ENCODE data around the gene GPS1. TPM values are rescaled to one million over a fixed set of nuclear protein-coding genes. Genes with fewer than 3 reads are reported as not detected.

GPS1 gene
- total and polyA plus RNA-seq, 3 experiments from 2014 or later = 122 to 151 (median 125) TPM

DNA sequence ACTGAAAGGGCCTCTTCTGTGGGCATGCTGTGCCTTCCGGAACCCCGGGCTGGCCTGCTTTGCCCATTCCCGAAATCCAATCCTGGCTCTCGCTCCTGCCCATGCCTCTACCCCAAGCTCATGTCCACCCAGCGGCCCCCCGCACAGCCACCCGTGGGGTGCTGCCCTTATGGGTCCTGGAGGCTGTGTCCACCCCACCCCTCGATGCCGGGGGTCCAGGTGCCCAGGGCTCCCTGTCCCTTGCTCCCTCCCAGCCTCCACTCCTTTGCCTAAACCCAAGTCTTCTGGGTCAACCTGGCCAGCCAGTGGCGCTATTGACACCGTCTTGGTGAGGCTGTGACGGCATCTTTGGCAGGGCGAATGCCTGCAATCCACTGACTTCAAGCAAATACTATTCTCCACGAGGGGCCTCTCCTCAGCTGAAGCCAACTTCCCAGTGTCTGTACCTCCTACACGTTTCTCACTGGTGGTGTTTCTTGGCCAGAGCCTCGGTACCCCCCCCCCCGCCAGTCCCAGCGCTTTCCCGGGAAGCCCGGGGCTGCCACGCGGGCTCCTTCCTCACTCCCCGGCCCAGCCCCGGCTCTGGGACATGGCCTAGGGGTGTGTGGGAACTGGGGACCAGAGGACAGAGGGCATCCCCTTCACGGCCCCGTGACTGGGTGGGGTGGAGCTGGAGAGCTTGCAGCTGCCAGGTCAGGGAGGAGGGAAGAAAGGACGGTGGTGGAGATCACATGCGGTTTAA, 26.1 kb downstream of the GPS1 start:
- no peaks in the 10 kb centered on the region for H3K27me3 Mint-ChIP-seq
- no peaks in the 10 kb centered on the region for H3K4me1 Mint-ChIP-seq
- ChIA-PET POLR2A (no interaction called here), CTCF (no interaction called here)
- DNase-seq = no peak
- Histone ChIP-seq H3K36me3 (ENCODE audit: insufficient read depth, low read length) (peaks cover 5% of the 10 kb centered on the region), H3K4me1 (ENCODE audit: insufficient read depth, low read length) (no peaks in the 10 kb centered on the region), H3K27me3 (ENCODE audit: insufficient read depth, low read length, poor library complexity, severe bottlenecking) (no peaks in the 10 kb centered on the region), H3K4me3 (ENCODE audit: low read length) (no peak overlapping the region), H3K27ac (ENCODE audit: low read depth, low read length) (no peak overlapping the region), H3K9me3 (ENCODE audit: low read length) (no peaks in the 10 kb centered on the region)
- H3K4me3 Mint-ChIP-seq = peak overlapping the region in 1 of 7 donors; percentile 75
- peaks cover 0 to 37% (median 2%) of the 10 kb centered on the region in 3 donors for H3K36me3 Mint-ChIP-seq
- peak overlapping the region in 1 of 8 donors; percentile 68 for H3K27ac Mint-ChIP-seq
- H3K9me3 Mint-ChIP-seq = no peaks in the 10 kb centered on the region

- no peaks in the 10 kb centered on the region for H3K9me3 Mint-ChIP-seq
- Histone ChIP-seq H3K9me3 (ENCODE audit: low read length) (no peaks in the 10 kb centered on the region), H3K36me3 (ENCODE audit: insufficient read depth, low read length) (peaks cover 5% of the 10 kb centered on the region), H3K27me3 (ENCODE audit: insufficient read depth, low read length, poor library complexity, severe bottlenecking) (no peaks in the 10 kb centered on the region), H3K4me3 (ENCODE audit: low read length) (no peak overlapping the region), H3K4me1 (ENCODE audit: insufficient read depth, low read length) (no peaks in the 10 kb centered on the region), H3K27ac (ENCODE audit: low read depth, low read length) (no peak overlapping the region)
- H3K27me3 Mint-ChIP-seq = no peaks in the 10 kb centered on the region
- H3K4me3 Mint-ChIP-seq = peak overlapping the region in 1 of 7 donors; percentile 75
- ChIA-PET POLR2A (no interaction called here), CTCF (no interaction called here)
- H3K36me3 Mint-ChIP-seq = peaks cover 0 to 43% (median 2%) of the 10 kb centered on the region in 3 donors
- H3K4me1 Mint-ChIP-seq = no peaks in the 10 kb centered on the region
- DNase-seq = no peak
- no peak overlapping the region for H3K27ac Mint-ChIP-seq
These were observed 26.7 kb downstream of the GPS1 start for GRCh38 chr17:82078433-82078832.

DNA sequence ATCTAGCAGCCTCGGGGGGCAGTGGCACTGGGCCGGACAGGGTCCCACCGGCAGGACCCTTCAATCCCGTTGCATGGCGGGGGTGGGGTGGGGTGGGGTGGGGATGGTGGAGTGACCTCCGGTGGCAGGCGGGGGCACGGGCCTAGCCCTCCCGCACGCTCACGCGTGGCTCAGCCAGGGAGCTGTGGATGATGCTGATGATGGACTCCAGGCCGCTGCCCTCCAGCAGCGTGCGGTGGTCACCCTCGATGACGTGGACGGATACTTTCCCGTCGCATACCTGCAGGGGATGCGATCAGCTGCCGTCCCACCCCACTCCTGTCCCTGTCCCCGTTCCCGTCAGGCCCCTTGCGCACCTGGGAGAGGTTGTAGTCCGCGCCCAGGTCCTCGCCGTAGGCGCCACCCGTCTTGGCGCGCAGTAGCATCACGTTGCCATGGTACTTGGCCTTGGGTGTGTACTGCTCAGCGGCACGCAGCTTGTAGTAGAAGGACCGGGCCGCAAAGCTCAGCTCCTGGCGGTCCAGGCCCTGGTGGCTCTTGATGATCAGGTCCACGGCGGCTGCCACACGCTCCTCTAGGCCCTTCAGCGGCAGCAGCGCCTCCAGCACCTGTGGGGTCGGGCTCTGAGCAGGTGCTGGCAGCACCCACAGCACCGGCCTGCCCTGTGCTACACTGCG, 27.4 kb downstream of the GPS1 start:
- Histone ChIP-seq H3K27ac (ENCODE audit: low read depth, low read length) (no peak overlapping the region), H3K9me3 (ENCODE audit: low read length) (no peaks in the 10 kb centered on the region), H3K4me3 (ENCODE audit: low read length) (no peak overlapping the region), H3K27me3 (ENCODE audit: insufficient read depth, low read length, poor library complexity, severe bottlenecking) (no peaks in the 10 kb centered on the region), H3K4me1 (ENCODE audit: insufficient read depth, low read length) (no peaks in the 10 kb centered on the region), H3K36me3 (ENCODE audit: insufficient read depth, low read length) (peaks cover 5% of the 10 kb centered on the region)
- Mint-ChIP-seq H3K9me3 (no peaks in the 10 kb centered on the region), H3K27me3 (no peaks in the 10 kb centered on the region), H3K4me3 (no peak overlapping the region), H3K36me3 (peaks cover 0 to 49% (median 2%) of the 10 kb centered on the region in 3 donors), H3K4me1 (no peaks in the 10 kb centered on the region), H3K27ac (no peak overlapping the region)
- DNase-seq = no peak
- POLR2A ChIA-PET = interaction anchor here (0.6 kb wide), 1 partner anchor 47 kb away, joined by 4 read pairs; no protein-coding TSS in a partner anchor
- CTCF ChIA-PET = no interaction called here

- no peaks in the 10 kb centered on the region for H3K4me1 Mint-ChIP-seq
- no peak for DNase-seq
- no peak overlapping the region for H3K27ac Mint-ChIP-seq
- Histone ChIP-seq H3K9me3 (ENCODE audit: low read length) (no peaks in the 10 kb centered on the region), H3K4me1 (ENCODE audit: insufficient read depth, low read length) (no peaks in the 10 kb centered on the region), H3K36me3 (ENCODE audit: insufficient read depth, low read length) (peaks cover 9% of the 10 kb centered on the region), H3K27ac (ENCODE audit: low read depth, low read length) (no peak overlapping the region), H3K27me3 (ENCODE audit: insufficient read depth, low read length, poor library complexity, severe bottlenecking) (no peaks in the 10 kb centered on the region), H3K4me3 (ENCODE audit: low read length) (no peak overlapping the region)
- H3K4me3 Mint-ChIP-seq = no peak overlapping the region
- POLR2A ChIA-PET = no interaction called here
- peaks cover 0 to 55% (median 2%) of the 10 kb centered on the region in 3 donors for H3K36me3 Mint-ChIP-seq
- H3K27me3 Mint-ChIP-seq = no peaks in the 10 kb centered on the region
- CTCF ChIA-PET = no interaction called here
- H3K9me3 Mint-ChIP-seq = no peaks in the 10 kb centered on the region
These were observed 28.5 kb downstream of the GPS1 start for GRCh38 chr17:82080048-82080788.

DNA sequence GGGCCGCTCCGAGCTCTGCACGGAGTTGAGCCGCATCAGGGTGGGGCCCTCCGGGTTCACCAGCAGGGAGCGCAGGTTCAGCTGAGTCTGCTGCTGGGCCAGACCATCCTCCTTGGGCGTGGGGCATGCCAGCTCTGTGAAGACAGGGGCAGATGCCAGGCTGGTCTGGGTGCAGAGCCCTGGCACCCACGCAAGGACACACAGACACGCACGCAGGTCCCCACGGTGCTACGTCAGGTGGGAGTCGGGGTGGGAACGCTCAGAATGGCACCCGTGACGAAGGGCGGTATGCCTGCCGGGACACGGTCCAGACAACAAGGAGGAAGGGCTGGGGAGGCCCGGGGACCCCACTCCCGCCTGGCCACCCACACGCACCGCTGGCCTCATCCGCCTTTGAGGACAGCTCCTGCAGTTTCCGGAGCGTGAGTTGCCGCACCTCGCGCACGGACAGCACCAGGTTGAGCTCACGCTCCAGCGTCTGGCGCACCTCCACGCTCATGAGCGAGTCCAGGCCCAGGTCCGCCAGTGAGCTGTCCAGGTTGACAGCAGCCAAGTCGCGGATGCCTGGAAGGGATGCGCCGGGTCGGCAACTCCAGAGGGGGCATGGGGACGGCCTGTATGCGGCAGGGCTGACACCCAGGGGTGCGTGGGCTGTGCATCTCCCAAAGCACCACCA, 29.2 kb downstream of the GPS1 start:
- POLR2A ChIA-PET = no interaction called here
- CTCF ChIA-PET = no interaction called here
- H3K9me3 Mint-ChIP-seq = no peaks in the 10 kb centered on the region

GRCh38 chr17:82081546-82081945, 29.8 kb downstream of the GPS1 start:
- POLR2A ChIA-PET = no interaction called here
- Histone ChIP-seq H3K9me3 (ENCODE audit: low read length) (no peaks in the 10 kb centered on the region), H3K4me1 (ENCODE audit: insufficient read depth, low read length) (no peaks in the 10 kb centered on the region), H3K4me3 (ENCODE audit: low read length) (no peak overlapping the region), H3K27ac (ENCODE audit: low read depth, low read length) (no peak overlapping the region), H3K27me3 (ENCODE audit: insufficient read depth, low read length, poor library complexity, severe bottlenecking) (no peaks in the 10 kb centered on the region), H3K36me3 (ENCODE audit: insufficient read depth, low read length) (peaks cover 9% of the 10 kb centered on the region)
- Mint-ChIP-seq H3K27ac (peak overlapping the region in 1 of 8 donors; percentile 14), H3K4me3 (no peak overlapping the region), H3K4me1 (no peaks in the 10 kb centered on the region), H3K9me3 (no peaks in the 10 kb centered on the region), H3K36me3 (peaks cover 0 to 64% (median 2%) of the 10 kb centered on the region in 3 donors), H3K27me3 (no peaks in the 10 kb centered on the region)
- CTCF ChIA-PET = no interaction called here
- DNase-seq = no peak

More for the DNA sequence above, 29.2 kb downstream of the GPS1 start:
- no peak for DNase-seq
- Mint-ChIP-seq H3K4me1 (no peaks in the 10 kb centered on the region), H3K36me3 (peaks cover 0 to 58% (median 2%) of the 10 kb centered on the region in 3 donors), H3K4me3 (no peak overlapping the region), H3K27ac (no peak overlapping the region), H3K27me3 (no peaks in the 10 kb centered on the region)
- Histone ChIP-seq H3K36me3 (ENCODE audit: insufficient read depth, low read length) (peaks cover 9% of the 10 kb centered on the region), H3K9me3 (ENCODE audit: low read length) (no peaks in the 10 kb centered on the region), H3K27ac (ENCODE audit: low read depth, low read length) (no peak overlapping the region), H3K4me3 (ENCODE audit: low read length) (no peak overlapping the region), H3K27me3 (ENCODE audit: insufficient read depth, low read length, poor library complexity, severe bottlenecking) (no peaks in the 10 kb centered on the region), H3K4me1 (ENCODE audit: insufficient read depth, low read length) (no peaks in the 10 kb centered on the region)

- H3K27ac ChIP-seq (ENCODE audit: low read depth, low read length) = no peak overlapping the region
- no peak for DNase-seq
- H3K4me1 Mint-ChIP-seq = no peaks in the 10 kb centered on the region
- no peaks in the 10 kb centered on the region for H3K9me3 Mint-ChIP-seq
- H3K36me3 ChIP-seq (ENCODE audit: insufficient read depth, low read length) = peaks cover 9% of the 10 kb centered on the region
- H3K27me3 Mint-ChIP-seq = no peaks in the 10 kb centered on the region
- H3K36me3 Mint-ChIP-seq = peaks cover 0 to 67% (median 2%) of the 10 kb centered on the region in 3 donors
- no peak overlapping the region for H3K27ac Mint-ChIP-seq
- no peaks in the 10 kb centered on the region for H3K27me3 ChIP-seq (ENCODE audit: insufficient read depth, low read length, poor library complexity, severe bottlenecking)
- H3K4me3 Mint-ChIP-seq = no peak overlapping the region
- ChIA-PET CTCF (no interaction called here), POLR2A (no interaction called here)
- H3K9me3 ChIP-seq (ENCODE audit: low read length) = no peaks in the 10 kb centered on the region
- H3K4me3 ChIP-seq (ENCODE audit: low read length) = no peak overlapping the region
- H3K4me1 ChIP-seq (ENCODE audit: insufficient read depth, low read length) = no peaks in the 10 kb centered on the region
These were observed 30.3 kb downstream of the GPS1 start for GRCh38 chr17:82081966-82082365.

Measured in CD8-positive, alpha-beta memory T cell (primary cell).